GM23248 (cell line): ENCODE data around the gene FAM114A1.

Source experiments
- EZH2 ChIP-seq: fragments of 200-600 bp; sonication (generic); IDR thresholded peaks from 2 replicates; pipeline ENCODE4 v1.6.1; 2018; ENCODE audit warnings: antibody characterized with exemption, mild to moderate bottlenecking; ENCODE audit not compliant: insufficient read depth, poor library complexity, severe bottlenecking
- EZH2phosphoT487 ChIP-seq: fragments of 200-600 bp; sonication (generic); IDR thresholded peaks from 2 replicates; pipeline ENCODE4 v1.6.1; 2018; ENCODE audit warnings: antibody characterized with exemption, moderate library complexity, mild to moderate bottlenecking, low read depth; ENCODE audit not compliant: insufficient read depth

DNA sequence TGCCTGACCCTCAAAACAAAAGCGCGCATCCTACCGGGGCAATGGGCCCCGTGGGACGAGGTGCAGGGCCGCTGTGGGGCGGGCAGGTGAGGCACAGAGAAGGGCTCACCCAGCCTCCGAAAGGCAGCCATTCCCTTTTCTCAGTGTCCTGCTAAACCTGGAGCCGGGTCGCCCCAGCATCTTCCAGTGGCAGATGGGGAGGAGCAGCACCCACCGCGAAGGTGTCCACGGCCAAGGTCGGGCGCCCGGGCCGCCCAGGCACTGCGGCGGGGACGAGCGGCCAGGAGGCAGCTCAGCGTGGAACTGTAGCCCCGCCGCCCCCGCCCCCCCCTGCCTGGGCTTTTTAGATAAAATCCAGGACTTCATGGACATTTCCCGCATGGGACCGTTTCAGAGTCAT, 43.8 kb upstream of the FAM114A1 start:
- TF ChIP-seq EZH2 (no peak), EZH2phosphoT487 (no peak)
